ENCODE data around the gene GAB2.
"Not testable (repeated sequence)": the region's sequence is repeated elsewhere in the genome, so short reads cannot be mapped to it uniquely, and the experiment has no call there.

The GAB2 gene

DNA sequence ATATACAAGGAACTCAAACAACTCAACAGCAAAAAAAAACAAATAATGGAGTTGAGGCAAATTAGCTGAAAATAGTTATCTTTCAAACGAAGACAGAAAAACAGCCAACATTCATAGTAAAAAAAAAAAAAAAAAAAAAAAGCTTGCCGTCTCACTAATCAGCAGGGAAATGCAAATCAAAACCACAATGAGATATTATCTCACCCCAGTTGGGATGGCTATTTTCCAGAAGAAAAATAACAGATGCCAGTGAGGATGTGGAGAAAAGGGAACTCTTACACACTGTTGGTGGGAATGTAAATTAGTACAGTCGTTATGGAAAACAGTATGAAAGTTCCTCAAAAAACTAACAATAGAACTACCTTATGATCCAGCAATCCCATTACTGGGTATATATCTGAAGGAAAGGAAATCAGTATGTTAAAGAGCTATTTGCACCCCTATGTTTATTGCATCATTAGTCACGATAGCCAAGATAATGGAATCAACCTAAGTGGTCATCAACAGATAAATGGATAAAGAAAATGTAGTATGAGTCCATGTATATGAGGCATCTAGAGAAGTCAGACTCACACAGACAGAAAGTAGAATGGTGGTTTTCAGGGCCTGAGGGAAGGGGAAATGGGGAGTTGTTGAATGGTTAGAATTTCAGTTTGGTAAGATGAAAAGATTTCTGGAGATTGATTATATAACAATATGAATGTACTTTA lies 172.9 kb downstream of the GAB2 start:
- peak; percentile 26 for DNase-seq

DNA sequence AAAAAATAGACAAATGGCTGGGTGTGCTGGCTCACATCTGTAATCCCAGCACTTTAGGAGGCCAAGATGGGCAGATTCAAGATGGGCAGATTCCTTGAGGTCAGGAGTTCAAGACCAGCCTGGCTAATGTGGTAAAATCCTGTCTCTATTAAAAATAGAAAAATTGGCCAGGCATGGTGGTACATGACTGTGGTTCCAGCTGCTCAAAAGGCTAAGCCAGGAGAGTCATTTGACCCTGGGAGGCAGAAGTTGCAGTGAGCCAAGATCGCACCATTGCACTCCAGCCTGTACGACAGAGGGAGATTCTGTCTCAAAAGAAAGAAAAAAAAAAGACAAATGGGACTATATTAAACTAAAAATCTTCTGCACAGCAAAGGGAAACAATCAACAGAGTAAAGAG lies 173.5 kb downstream of the GAB2 start:
- no peak for DNase-seq

DNA sequence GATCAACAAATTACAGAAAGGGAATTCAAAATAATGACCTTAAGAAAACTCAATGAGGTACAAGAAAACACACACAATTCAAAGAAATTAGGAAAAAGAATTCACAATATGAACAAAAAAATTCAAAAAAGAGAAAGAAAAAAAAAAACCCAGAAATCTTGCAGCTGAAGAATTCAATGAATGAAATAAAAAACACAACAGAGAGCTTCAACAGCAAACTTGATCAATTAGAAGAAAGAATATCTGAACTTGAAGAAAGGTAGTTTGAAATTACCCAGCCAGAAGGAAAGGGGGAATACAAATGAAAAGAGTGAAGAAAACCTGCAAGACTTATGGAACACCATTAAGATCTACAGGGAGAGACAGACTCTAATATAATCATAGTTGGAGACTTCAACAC lies 176.1 kb downstream of the GAB2 start:
- DNase-seq, result no peak

DNA sequence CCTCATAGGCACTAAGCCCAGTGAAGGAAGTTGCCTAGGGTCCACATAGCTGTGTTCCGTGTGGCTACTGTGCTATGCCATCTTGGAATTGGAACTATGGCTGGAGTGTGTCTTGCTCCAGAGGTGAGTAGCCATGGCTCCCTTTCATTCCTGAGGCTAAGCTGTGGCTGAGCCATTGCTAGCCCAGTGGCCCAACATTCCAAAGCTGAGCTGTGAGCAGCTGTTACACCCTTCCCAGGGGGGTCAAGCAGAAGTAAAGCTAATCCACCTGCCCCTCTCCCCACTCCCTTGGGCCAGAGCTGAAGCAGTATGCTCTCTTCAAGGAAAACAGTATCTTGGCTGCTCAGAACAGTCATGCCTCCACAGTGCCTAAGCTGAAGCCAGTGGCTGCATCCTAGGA lies 177.8 kb downstream of the GAB2 start:
- DNase-seq, result no peak

DNA sequence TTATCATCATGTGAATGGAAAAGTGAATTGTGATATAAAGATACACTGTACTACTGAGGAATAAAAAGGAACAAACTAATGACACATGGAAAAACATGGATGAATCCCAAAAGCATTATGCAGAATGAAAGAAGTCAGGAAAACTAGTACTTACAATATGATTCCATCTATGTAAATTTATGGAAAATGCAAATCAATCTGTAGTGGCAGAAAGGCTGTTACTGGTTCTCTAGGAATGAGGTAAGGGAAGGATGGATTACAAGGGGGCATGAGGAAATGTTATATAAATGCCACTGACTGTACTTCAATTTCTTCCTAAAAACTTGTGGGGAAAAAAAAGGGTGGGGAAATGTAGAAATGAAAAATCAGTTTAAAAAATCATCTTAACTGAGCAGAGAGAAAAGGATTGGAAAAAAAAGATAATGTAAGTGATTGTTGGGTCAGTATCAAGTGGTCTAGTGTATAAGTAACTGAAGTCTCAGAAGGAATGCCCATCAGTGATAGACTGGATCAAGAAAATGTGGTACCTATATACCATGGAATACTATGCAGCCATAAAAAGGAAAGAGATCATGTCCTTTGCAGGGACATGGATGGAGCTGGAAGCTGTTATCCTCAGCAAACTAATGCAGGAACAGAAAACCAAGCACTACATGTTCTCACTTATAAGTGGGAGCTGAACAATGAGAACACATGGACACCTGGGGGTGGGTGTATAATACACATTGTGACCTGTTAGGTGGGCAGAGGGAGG lies 180.2 kb downstream of the GAB2 start:
- DNase-seq, result no peak

DNA sequence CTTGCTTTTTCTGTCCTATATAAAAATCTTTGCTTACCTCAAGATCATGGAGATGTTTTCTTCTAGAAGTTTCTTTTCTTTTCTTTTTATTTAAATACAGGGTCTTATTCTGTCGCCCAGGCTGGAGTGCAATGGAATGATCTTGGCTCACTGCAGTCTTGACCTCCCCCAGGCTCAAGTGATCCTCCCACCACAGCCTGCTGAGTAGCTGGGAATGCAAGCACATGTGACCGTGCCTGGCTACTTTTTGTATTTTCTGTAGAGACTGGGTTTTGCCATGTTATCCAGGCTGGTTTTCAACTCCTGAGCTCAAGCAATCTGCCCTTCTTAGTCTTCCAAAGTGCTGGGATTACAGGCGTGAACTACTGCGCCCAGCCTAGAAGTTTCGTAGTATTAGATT lies 183.6 kb downstream of the GAB2 start:
- DNase-seq, result no peak

DNA sequence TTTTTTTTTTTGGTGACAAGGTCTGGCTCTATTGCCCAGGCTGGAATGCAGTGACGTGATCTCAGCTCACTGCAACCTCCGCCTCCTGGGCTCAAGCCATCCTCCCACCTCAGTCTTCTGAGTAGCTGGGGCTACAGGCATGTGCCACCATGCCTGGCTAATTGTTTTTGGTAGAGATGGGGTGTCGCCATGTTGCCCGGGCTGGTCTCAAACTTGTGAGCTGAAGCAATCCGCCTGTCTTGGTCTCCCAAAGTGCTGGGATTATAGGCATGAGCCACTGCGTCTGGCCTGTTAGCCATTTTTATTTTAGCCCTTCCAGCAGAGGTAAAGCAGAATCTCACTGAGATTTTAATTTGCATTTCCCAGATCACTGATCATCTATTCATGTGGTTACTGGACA lies 184.6 kb downstream of the GAB2 start:
- DNase-seq, result not testable (repeated sequence)

DNA sequence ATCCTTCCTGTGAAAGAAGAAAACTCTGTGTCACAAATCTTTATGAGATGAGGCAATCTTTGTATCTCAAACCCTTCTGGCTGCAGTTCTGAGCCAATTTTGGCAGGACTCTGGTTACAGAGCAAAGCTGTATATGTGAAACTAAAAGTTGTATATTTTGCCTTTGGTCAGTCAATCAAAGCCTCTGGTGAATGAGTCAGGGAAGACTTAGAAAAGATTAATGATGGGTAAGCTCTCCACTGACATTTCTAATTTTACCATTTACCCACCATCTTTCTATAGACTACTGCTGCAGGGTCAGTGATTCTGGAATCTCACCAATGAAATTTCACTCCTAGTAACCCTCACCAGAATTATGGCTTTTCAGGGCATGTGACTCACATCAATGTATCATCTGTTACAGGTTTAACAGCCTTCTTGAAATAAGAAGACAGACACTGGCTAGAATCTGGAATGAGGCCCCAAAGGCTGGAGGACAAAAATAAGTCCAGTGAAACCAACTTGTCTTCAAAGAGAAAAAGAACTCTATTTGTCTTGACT lies 185.6 kb downstream of the GAB2 start:
- no peak for DNase-seq

DNA sequence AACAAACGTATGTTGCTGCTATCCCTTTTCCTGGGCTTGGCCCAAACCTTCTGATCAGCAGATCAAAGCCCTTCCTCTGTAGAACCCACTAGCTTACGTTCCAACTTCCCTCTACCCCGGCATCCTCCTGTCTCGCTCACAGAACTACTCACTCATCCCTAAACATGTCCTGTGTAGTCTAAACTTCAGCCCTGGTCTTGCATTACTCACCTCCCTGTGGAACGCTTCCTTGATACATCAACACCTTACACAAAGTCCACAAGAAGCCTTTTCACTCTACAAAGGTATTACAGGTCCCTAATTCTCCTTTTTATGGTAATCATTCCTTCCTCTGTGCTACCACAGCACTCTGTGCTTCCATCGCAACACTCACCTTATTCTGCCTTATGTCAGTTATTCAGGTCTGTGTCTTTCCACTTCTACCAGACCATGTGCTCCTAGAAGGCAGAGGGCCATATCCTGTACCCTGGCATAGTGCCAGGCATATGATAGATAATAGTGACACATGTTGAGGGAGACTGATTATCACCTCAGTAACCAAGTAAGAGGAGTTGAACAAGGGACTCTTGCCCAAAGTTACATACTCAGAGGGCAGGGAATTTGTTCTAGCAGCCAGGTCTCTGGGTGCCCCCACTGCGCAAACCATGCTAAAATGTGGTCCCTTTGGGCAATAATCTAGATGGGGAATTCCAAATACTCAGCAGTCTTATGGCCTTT lies 187.3 kb downstream of the GAB2 start:
- DNase-seq, result no peak

DNA sequence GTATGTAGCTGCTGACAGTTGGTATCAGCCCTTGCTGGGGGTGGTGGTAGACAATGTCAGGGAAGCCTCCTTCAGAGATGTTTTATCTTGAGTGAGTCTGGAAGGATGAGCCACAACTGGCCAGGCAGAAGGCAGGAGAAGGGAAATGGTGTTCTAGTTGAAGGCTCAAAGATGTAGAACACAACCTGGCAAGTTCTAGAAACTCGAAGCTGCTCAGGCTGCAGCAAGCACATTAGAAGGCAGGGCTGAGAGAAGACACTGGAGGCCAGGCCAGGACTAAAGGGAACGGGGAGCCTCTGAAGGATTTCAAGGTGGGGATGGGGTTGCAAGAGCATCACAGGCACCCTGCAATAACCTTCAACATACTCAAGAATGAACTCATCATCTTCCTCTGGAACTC lies 188.5 kb downstream of the GAB2 start:
- no peak for DNase-seq

DNA sequence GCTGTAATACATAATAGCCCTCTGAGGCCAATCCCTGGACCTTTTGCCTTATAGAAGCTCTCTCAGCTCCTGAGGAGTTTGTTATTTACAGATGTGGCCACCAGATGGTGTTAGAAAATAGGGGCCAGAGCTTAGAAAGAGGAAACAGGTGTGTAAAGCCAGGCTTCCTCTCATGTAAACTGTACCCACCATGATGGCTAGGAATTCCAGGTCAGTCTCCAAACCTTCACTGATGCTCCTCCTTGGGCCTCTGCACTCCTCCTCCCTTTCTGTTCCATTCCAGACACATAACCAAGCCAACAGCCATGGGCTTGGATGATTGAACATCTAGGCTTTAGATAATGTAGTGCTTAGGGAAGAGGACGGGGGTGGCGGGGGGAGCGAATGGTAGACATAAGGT lies 189.2 kb downstream of the GAB2 start:
- peak; percentile 56 for DNase-seq

DNA sequence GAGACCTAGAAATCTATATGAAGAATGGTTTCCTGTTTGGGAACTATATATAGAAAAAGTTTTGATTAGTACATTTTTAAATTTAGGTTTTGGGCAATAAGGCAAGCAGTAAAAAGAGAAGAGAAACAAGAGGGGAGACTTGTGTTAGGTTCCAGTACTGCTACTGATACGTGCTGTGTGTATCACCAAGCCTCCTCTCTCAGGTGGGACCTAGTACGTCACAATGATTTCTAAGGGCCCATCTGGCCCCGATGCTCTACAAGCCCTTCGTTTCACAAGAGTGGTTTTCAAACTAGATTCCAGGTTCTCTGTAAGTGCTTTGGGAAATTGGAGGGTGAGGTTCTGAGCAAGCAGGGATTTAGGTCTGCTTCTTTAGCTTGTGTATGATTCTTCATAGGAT lies 189.7 kb downstream of the GAB2 start:
- no peak for DNase-seq

DNA sequence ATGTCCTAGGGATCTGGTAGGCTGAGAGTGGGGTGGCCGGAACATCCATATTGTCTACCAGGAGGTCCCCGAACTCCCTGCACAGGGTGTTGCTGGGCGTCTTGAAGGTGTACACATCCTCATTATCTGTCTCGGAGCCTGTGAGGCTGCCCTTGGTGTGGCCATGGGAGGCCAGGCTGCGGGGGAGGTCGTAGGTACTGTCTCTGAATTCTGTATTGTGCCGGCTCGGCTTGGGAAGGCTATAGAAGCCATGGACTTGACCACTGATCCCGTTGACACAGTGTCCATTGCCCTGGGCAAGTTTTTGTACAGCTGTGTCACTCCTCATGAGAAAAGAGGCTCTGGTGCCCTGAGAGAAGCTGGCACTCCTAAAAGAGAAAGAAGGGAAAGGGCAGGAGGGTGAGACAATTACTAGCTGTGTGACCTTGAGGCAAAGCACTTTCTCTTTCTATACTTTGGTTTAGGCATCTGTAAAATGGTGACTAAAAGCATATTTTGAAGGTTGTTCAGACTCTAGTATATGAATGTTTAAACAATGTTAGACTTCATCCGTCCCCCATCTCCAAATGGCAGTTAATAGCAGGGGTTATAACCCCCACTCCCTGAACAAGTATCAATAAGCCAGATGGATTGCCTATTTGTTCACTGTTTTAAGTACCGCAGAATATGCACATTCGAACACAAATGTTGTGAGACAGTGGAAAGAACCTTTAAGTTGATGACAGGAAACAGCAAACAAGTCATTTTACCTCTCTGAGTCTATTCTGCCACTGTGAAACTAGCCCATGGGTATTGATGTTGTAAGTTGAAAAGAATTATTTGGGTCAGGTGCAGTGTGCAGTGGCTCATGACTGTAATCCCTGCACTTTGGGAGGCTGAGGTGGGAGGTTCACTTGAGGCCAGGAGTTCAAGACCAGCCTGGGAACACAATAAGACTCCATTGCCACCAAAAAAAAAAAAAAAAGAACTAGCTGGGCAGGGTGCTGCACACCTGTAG lies 190.6 kb downstream of the GAB2 start:
- DNase-seq, result no peak

DNA sequence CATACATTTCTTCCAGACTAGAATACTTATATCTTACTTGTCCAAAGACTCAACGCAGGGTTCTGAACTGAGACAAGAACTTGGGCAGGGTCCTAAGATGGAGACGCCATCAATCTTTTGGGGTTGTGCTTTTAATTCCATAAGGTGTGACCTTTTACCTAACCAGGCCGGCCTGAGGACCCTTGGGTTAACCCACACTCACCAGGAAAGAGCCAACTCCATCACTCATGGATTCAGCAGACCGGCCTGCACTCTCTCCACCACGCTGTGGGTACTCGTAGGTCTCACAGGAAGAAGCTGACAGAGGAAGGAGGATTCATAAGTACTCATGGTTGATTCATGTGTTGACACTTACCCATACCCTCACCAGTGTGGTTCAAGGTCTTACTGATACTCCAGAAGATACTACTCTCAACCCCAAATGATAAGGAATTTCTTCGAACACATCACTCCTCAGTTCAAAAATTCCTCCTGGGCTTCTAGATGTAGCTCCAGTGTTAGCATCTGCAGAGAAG lies 192.7 kb downstream of the GAB2 start:
- no peak for DNase-seq

DNA sequence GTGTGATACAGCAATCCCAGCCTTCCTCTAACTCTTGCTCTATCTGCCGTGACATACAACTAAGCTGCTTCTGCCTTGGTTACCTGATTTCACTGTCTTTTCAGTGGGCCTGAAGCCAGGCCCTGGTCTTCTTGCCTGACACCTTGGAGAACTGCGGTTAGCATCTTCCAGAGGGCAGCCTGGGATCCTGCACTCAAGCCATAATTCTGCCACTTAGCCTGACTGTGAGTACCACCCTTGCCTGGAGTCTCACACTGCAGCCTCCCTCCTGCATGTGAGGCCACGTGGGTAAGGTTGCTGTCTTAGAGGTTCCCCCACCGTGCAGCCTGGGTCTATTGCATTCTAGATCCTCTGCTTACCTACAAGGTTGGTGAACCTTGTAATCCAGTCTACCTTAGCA lies 193.1 kb downstream of the GAB2 start:
- DNase-seq, result no peak

DNA sequence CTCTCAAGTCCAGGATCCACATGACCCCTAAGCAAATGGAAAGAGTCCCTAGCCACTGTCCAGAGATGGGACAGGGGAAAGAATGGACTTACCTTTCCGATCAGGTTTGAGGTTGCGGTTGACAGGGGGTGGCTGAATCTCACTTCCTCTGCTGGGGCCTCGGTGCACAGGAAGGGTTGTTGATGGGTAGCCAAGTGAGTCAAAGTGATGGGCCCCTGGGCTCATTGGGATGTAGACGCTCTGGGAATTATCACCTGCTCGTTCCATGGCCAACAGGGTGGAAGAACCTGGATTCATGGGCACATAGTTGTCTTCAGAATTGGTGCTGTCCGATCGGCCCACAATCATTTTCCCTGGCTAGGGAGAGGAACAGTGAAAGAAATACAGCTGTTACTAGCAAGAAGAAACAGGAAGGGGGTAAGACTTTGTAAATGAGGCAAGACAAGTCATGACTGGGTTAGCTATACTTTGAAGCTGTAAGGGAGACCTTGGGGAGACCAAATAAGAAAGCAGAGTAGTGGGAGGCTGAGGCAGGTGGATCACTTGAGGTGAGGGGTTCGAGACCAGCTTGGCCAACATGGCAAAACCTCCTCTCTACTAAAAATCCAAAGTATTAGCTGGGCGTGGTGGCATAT lies 194.2 kb downstream of the GAB2 start:
- DNase-seq, result no peak

DNA sequence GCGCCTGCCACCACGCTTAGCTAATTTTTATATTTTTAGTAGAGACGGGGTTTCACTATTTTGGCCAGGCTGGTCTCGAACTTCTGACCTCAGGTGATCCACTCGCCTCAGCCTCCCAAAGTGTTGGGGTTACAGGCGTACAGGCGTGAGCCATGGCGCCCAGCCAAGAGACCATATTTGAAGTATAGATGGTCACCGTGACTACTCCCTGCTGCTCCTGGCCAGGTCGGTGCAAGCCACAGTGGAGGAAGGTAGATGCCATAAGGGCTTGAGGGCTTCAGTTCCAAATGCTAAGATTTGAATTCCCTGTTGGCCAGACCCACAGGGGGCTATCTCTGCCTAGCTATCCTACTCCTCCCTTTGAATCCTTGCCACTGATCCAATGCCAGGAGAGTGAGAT lies 194.9 kb downstream of the GAB2 start:
- not testable (repeated sequence) for DNase-seq

DNA sequence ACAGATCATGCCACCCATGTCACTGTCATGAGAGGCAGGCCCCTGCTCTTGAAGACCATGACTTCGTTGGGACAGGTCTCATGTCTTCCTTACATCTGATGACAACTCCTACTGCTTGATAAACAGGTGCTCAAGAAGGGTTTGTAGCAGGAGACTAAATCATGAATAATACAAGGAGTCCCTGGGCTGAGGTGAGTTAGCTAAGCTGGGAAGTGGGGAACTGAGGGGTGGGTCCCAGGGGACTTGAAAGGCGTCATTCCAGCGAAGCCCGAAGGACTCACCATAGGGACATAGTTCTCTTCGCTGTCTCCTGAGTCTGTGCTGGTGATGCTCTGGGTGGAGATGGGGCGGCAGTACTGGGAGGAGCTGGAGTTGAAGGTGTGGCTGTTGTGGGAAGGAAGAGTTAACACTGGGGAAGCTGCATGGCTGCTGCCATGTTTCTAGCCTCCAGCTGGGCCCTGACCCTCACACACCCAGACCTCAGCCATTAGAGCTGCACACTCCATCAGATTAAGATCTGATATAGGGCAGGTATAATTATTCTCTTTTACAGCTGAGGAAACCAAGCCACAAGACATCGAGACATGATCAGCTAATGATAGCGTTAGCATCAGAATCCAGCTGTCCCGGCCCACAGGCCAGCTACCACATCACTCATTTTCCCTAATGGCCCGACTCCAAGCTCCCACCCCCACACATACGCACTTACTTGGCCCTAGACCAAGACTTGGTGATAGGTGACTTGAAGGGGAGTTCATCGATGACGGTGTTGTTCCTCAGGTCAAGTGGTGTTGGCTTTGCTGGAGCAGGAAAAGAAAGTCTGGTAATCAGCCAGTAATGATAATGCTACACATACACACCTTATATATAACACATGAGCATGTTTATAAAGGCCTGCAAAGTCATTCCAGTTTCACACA lies 196.0 kb downstream of the GAB2 start:
- DNase-seq, result no peak

DNA sequence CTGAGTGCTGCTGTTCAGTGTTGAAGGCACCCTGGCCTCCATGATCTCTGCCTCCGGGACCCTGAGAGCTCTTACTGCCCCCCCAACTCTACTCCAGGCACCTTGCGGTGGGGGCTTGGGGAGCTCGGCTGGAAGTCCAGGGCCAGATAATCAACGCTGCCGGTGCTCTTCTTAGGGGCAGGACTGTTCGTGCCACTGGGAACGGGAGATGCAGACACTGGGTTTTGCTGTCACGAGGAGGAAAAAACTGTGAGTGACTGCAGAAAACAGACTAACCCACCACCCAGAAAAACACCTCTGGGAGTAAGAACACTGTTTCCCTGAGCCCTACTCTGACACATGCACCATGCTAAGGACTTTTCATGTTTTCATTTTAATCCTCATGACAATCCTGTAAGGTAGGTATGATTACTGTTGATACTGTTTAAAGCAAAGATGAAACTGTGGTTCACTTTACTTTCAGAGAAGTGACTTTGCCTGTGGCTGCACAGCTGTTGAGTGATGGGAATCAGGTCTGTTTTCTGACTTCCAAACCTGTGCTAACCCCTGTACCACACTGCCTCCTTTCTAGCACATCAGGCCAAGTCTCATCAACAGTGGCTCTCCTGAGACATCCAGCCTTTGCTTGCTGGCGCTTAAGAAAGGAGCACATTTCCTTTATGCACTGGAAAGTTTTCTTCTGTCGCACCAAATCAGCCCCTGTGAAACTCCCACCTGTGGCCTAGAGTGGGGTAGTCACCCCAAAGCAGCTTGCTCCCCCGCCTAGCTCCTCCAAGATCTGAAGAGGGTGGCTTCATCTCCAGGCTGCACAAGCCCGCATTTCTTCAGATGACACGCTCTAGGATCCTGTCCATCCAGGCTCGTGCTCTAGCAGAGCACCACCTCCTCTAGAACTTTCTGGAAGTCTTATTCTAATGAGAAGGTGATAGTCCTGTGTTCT lies 197.1 kb downstream of the GAB2 start:
- DNase-seq, result no peak
